HCT116 (cell line): ENCODE measurements around the gene MEIOB. TPM values are rescaled to one million over a fixed set of nuclear protein-coding genes. Genes with fewer than 3 reads are reported as not detected.

ENCODE experiments used
- ATAC-seq: fragments of 200-7000 bp; cut with Tn5 transposase; 2 replicates; pipeline ENCODE4 v1.9.1; 2020; ENCODE audit warnings: mild to moderate bottlenecking, moderate library complexity
- BruUV-seq: library from RNA; stranded (reverse); fragments of 400-500 nt; replicated peaks from 2 replicates; lab custom pipeline; 2021; lab: Mats Ljungman, UMichigan
- CTCF ChIA-PET: fragments of 300-600 bp; sonication (Branson Sonifier 250); formaldehyde crosslinking; loops from one replicate; lab custom pipeline; 2021; ENCODE audit warnings: antibody characterized with exemption; lab: Charles Lee
- POLR2A ChIA-PET: fragments of 300-600, 350-600 bp; sonication (Branson Sonifier 250); formaldehyde crosslinking; loops from one replicate; lab custom pipeline; 2021; ENCODE audit warnings: antibody characterized with exemption; lab: Charles Lee
- RAD21 ChIA-PET, 2 experiments: fragments of 300-600 bp; sonication (Branson Sonifier 250); formaldehyde crosslinking; loops; one replicate each; lab custom pipeline; 2023; ENCODE audit warnings: low total read pairs in 2 of 2; ENCODE audit not compliant: uncharacterized antibody in 2 of 2, unreplicated experiment in 2 of 2, low non-redundant PET in 1 of 2; lab: Charles Lee
- DNase-seq: peaks from one replicate; pipeline ENCODE4 v3.0.0-alpha.2; 2010; ENCODE audit warnings: low read depth, low spot score
- H2AFZ ChIP-seq: fragments of 200-600 bp; shearing (Covaris generic), sonication (generic); 2 replicates; pipeline ENCODE4 v1.6.1; 2017; ENCODE audit warnings: low read depth, mixed run types, mixed read lengths, antibody characterized with exemption, low read length; ENCODE audit not compliant: poor library complexity, severe bottlenecking
- H3K27ac ChIP-seq: 2 replicates; pipeline ENCODE4 v1.5.1; 2012; ENCODE audit warnings: low read depth, low read length
- H3K27me3 ChIP-seq: fragments of 200-600 bp; sonication (generic); 2 replicates; pipeline ENCODE4 v1.6.1; 2016; ENCODE audit warnings: mixed run types, low read length, mixed read lengths; ENCODE audit not compliant: insufficient read depth
- H3K36me3 ChIP-seq, 2 experiments: fragments of 200-500 bp in 1 of 2; fragments of 200-600 bp in 1 of 2; sonication (Bioruptor generic) in 1 of 2; sonication (generic) in 1 of 2; 2 replicates each; pipeline versions ENCODE4 v1.5.1 to v1.6.1; 2014 to 2016; ENCODE audit warnings: low read length in 2 of 2, inconsistent platforms in 1 of 2, mixed read lengths in 1 of 2, mixed run types in 1 of 2; ENCODE audit not compliant: insufficient read depth in 2 of 2, control insufficient read depth in 1 of 2
- H3K4me1 ChIP-seq, 2 experiments: fragments of 200-600 bp in 1 of 2; sonication (generic) in 1 of 2; 2 replicates each; pipeline versions ENCODE4 v1.5.1 to v1.6.1; 2012 to 2017; ENCODE audit warnings: low read length in 2 of 2, inconsistent platforms in 1 of 2, mild to moderate bottlenecking in 1 of 2, mixed read lengths in 1 of 2, mixed run types in 1 of 2, moderate library complexity in 1 of 2; ENCODE audit not compliant: insufficient read depth in 2 of 2, control insufficient read depth in 1 of 2
- H3K4me2 ChIP-seq: fragments of 200-600 bp; sonication (generic); 2 replicates; pipeline ENCODE4 v1.6.1; 2017; ENCODE audit warnings: mixed run types, low read length, mixed read lengths
- H3K4me3 ChIP-seq, 2 experiments: fragments of 200-600 bp in 1 of 2; sonication (generic) in 1 of 2; replicated peaks in 1 of 2; 2 replicates each; pipeline ENCODE4 v1.5.1; 2011 to 2016; ENCODE audit warnings: low read length in 2 of 2, control low read depth in 1 of 2, low read depth in 1 of 2, mild to moderate bottlenecking in 1 of 2, mixed read lengths in 1 of 2, mixed run types in 1 of 2
- H3K79me2 ChIP-seq: fragments of 200-600 bp; sonication (generic); 2 replicates; pipeline ENCODE4 v1.6.1; 2017; ENCODE audit warnings: mild to moderate bottlenecking, mixed run types, low read length, moderate library complexity, mixed read lengths; ENCODE audit not compliant: insufficient read depth
- H3K9ac ChIP-seq: fragments of 200-600 bp; sonication (generic); 2 replicates; pipeline ENCODE4 v1.6.1; 2016; ENCODE audit warnings: low read length, mixed read lengths
- H3K9me2 ChIP-seq: fragments of 200-600 bp; sonication (generic), shearing (Covaris generic); 2 replicates; pipeline ENCODE4 v1.6.1; 2017; ENCODE audit warnings: mixed run types, mild to moderate bottlenecking, moderate library complexity; ENCODE audit not compliant: insufficient read depth
- H3K9me3 ChIP-seq, 2 experiments: fragments of 200-500 bp in 1 of 2; fragments of 200-600 bp in 1 of 2; sonication (Bioruptor generic) in 1 of 2; sonication (generic) in 1 of 2; 2 replicates each; pipeline ENCODE4 v1.6.1; 2014 to 2017; ENCODE audit warnings: low read length in 2 of 2, mixed read lengths in 2 of 2, inconsistent platforms in 1 of 2, low read depth in 1 of 2, mild to moderate bottlenecking in 1 of 2, mixed run types in 1 of 2, moderate library complexity in 1 of 2; ENCODE audit not compliant: control insufficient read depth in 1 of 2, insufficient read depth in 1 of 2
- H4K20me1 ChIP-seq: fragments of 200-600 bp; sonication (generic), shearing (Covaris generic); 2 replicates; pipeline ENCODE4 v1.6.1; 2017; ENCODE audit warnings: mixed run types, mild to moderate bottlenecking, moderate library complexity; ENCODE audit not compliant: insufficient read depth
- CEBPB ChIP-seq: IDR thresholded peaks from 2 replicates; pipeline ENCODE4 v1.6.1; 2012; ENCODE audit warnings: low read depth
- ELF1 ChIP-seq: IDR thresholded peaks from 2 replicates; pipeline ENCODE4 v1.6.1; 2012; ENCODE audit warnings: low read depth, borderline replicate concordance
- JUND ChIP-seq: IDR thresholded peaks from 2 replicates; pipeline ENCODE4 v1.6.1; 2012
- intact Hi-C: fragments of 100-400 bp; cut with micrococcal nuclease; formaldehyde crosslinking; loops from 2 replicates; pipeline ENCODE4 v1.10.0; 2022
- total RNA-seq: library from RNA; stranded (reverse); gene quantifications from one replicate; pipeline ENCODE4 v1.2.1, GENCODE V29; 2021; ENCODE audit not compliant: unreplicated experiment
- TF ChIP-seq, protein P1 (sequence below): IDR thresholded peaks from 2 replicates; pipeline ENCODE4 v1.6.1; 2012; ENCODE audit warnings: low read depth
- TF ChIP-seq, protein P2 (sequence below): IDR thresholded peaks from 2 replicates; pipeline ENCODE4 v1.6.1; 2011; ENCODE audit warnings: mild to moderate bottlenecking, low read length, moderate library complexity; ENCODE audit not compliant: insufficient replicate concordance; ENCODE audit errors: extremely low read depth

The MEIOB gene
- total RNA-seq, 1 experiment from 2014 or later: 0.59 TPM

DNA sequence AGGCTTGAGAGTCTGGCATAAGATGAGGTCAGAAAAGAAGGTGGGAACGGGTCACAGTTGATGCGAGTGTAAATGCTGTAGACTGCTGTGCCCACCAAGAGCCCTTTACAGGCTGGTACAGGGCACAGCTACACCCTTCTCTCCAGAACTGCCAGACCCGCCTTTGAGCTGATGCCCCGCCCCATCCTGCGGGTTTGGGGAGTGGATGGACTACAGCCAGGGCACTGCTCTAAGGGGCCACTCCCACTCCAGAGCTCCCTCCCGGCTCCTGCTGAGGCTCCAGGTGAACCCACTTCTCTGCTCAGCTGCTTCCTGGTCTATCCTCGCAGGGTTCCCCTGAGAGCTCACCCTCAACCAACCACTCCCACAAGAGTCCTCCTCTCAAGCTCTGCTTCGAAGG is 12.3 kb downstream of the MEIOB start:
- intact Hi-C loops: no loop called here
- ChIA-PET POLR2A (interaction anchor here (1.0 kb wide), 1 partner anchor 105 kb away, joined by 3 read pairs; the partner anchor contains the start of gene RPS2), CTCF (no interaction called here), RAD21 (interaction anchor here in 1 of 2 experiments (0.6 kb wide), 1 partner anchor 12 kb away, joined by 5 read pairs; no protein-coding TSS in a partner anchor)
- Histone ChIP-seq H4K20me1 (no peaks in the 10 kb centered on the region), H3K4me3 (no peak overlapping the region), H3K27me3 (no peaks in the 10 kb centered on the region; the same call in 1 of the 2 replicates), H3K4me1 (peaks cover 11% of the 10 kb centered on the region in 2 experiments; a peak in 3 of 4 replicates), H3K9me3 (no peaks in the 10 kb centered on the region), H3K79me2 (no peaks in the 10 kb centered on the region), H3K27ac (no peak overlapping the region), H3K36me3 (no peaks in the 10 kb centered on the region), H2AFZ (no peak overlapping the region), H3K9ac (no peak overlapping the region), H3K9me2 (no peaks in the 10 kb centered on the region), H3K4me2 (peak overlapping the region; percentile 48; the same call in 1 of the 2 replicates)
- BruUV-seq: no TSS peak
- TF ChIP-seq JUND: no peak
- no peak for TF ChIP-seq CEBPB
- TF ChIP-seq, protein P1, sequence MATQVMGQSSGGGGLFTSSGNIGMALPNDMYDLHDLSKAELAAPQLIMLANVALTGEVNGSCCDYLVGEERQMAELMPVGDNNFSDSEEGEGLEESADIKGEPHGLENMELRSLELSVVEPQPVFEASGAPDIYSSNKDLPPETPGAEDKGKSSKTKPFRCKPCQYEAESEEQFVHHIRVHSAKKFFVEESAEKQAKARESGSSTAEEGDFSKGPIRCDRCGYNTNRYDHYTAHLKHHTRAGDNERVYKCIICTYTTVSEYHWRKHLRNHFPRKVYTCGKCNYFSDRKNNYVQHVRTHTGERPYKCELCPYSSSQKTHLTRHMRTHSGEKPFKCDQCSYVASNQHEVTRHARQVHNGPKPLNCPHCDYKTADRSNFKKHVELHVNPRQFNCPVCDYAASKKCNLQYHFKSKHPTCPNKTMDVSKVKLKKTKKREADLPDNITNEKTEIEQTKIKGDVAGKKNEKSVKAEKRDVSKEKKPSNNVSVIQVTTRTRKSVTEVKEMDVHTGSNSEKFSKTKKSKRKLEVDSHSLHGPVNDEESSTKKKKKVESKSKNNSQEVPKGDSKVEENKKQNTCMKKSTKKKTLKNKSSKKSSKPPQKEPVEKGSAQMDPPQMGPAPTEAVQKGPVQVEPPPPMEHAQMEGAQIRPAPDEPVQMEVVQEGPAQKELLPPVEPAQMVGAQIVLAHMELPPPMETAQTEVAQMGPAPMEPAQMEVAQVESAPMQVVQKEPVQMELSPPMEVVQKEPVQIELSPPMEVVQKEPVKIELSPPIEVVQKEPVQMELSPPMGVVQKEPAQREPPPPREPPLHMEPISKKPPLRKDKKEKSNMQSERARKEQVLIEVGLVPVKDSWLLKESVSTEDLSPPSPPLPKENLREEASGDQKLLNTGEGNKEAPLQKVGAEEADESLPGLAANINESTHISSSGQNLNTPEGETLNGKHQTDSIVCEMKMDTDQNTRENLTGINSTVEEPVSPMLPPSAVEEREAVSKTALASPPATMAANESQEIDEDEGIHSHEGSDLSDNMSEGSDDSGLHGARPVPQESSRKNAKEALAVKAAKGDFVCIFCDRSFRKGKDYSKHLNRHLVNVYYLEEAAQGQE: no peak
- no peak for TF ChIP-seq ELF1
- TF ChIP-seq, protein P2, sequence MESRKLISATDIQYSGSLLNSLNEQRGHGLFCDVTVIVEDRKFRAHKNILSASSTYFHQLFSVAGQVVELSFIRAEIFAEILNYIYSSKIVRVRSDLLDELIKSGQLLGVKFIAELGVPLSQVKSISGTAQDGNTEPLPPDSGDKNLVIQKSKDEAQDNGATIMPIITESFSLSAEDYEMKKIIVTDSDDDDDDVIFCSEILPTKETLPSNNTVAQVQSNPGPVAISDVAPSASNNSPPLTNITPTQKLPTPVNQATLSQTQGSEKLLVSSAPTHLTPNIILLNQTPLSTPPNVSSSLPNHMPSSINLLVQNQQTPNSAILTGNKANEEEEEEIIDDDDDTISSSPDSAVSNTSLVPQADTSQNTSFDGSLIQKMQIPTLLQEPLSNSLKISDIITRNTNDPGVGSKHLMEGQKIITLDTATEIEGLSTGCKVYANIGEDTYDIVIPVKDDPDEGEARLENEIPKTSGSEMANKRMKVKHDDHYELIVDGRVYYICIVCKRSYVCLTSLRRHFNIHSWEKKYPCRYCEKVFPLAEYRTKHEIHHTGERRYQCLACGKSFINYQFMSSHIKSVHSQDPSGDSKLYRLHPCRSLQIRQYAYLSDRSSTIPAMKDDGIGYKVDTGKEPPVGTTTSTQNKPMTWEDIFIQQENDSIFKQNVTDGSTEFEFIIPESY: no peak
- DNase-seq (no peak), ATAC-seq (peak; percentile 90)
